Measurements from ENCODE around the gene TBC1D22A.

TBC1D22A gene

GRCh38 chr22:47210112-47210657, 447.7 kb downstream of the TBC1D22A start:
- DNase-seq: no peak

- DNase-seq: no peak
Observed at GRCh38 chr22:47210686-47211085, 448.2 kb downstream of the TBC1D22A start.

DNA sequence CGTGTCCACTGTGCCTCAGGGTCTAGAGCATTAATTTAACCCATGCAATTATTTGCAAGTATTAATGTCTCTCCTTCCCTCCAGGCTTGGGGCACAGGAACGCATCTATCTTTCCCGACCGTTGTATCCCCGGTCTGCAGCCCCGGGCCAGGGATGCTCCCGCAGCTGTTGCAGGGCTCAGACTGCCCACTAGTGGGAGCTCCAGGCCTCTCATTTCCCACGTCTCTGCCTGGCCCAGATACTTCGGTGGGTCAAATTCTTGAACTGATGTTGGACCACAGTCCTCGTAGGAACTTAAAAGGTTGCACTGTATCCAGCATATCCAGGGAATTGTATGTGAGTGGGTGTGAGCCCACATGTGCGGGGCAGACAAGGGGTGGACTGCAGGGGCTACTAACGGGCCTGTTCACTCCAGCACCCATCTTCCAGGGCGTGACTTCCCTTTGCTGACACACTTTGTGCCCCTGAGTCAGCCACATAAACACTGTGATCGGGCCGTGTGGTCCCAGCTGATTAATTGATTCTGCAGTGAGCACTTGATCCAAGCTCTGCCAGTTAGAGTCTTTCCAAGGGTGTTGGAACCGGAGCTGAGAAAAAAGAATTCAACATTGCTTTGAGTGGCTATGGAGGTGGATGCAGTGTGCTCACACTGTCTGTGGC, 451.3 kb downstream of the TBC1D22A start:
- DNase-seq: peak; percentile 58

- DNase-seq: no peak
Observed at GRCh38 chr22:47215851-47216250, 453.4 kb downstream of the TBC1D22A start.

DNA sequence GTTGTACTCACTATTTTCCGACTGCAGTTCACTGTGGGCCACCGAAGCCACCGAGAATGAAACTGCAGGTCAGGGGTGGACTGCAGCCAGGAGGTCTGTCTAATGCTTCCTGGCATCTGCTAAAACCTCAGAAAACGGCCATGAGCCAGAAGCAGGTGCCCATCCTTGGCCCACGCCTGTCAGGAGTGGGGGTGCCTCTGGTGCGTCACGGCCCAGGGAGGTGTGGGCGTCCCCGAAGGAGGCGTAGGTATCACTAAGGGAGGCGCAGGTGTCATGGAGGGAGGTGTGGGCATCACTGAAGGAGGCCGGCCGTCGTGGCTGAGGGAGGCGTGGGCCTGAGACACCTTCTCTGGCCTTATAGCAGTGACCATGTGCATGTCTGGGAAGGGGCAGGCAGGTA, 456.2 kb downstream of the TBC1D22A start:
- no peak for DNase-seq

GRCh38 chr22:47219789-47220188, 457.3 kb downstream of the TBC1D22A start:
- no peak for DNase-seq

- DNase-seq: no peak
Observed at GRCh38 chr22:47220752-47221151, 458.3 kb downstream of the TBC1D22A start.

- no peak for DNase-seq
Observed at GRCh38 chr22:47221840-47222615, 459.6 kb downstream of the TBC1D22A start.

Measured in activated CD4-positive, alpha-beta T cell treated with anti-CD3 and anti-CD28 coated beads, Interleukin-10, Interleukin-2, amounts not matched to agents 100 ng/mL and 50 ng/mL, durations not matched to agents 16 hours and 8 hours (primary cell).